Kidney epithelial cell (primary cell): ENCODE data around the gene DBNL. TPM values are rescaled to one million over a fixed set of nuclear protein-coding genes. Genes with fewer than 3 reads are reported as not detected.

ENCODE experiments used
- DNase-seq: peaks from one replicate; pipeline ENCODE4 v3.0.0-alpha.2; 2010; ENCODE audit warnings: low read depth
- H3K27me3 ChIP-seq: 2 replicates; pipeline ENCODE4 v1.6.0; 2011; ENCODE audit warnings: low read length; ENCODE audit not compliant: control insufficient read depth, insufficient read depth
- H3K36me3 ChIP-seq: 2 replicates; pipeline ENCODE4 v1.5.1; 2011; ENCODE audit warnings: low read length; ENCODE audit not compliant: control insufficient read depth, insufficient read depth
- H3K4me3 ChIP-seq: 2 replicates; pipeline ENCODE4 v1.5.1; 2011; ENCODE audit warnings: low read depth, mild to moderate bottlenecking, control low read depth, low read length
- total RNA-seq: library from RNA; depleted of rRNA; stranded (reverse); fragments of >200 nt; gene quantifications from 2 replicates; pipeline ENCODE4 v1.2.3, GENCODE V29; 2015
- TF ChIP-seq, protein P1 (sequence below): IDR thresholded peaks from 2 replicates; pipeline ENCODE4 v1.5.1; 2011; ENCODE audit warnings: mild to moderate bottlenecking, moderate library complexity, low read length, control low read depth, inconsistent platforms; ENCODE audit not compliant: insufficient read depth, poor library complexity, severe bottlenecking

DBNL gene
- total RNA-seq, 1 donor from 2014 or later = 120 TPM

DNA sequence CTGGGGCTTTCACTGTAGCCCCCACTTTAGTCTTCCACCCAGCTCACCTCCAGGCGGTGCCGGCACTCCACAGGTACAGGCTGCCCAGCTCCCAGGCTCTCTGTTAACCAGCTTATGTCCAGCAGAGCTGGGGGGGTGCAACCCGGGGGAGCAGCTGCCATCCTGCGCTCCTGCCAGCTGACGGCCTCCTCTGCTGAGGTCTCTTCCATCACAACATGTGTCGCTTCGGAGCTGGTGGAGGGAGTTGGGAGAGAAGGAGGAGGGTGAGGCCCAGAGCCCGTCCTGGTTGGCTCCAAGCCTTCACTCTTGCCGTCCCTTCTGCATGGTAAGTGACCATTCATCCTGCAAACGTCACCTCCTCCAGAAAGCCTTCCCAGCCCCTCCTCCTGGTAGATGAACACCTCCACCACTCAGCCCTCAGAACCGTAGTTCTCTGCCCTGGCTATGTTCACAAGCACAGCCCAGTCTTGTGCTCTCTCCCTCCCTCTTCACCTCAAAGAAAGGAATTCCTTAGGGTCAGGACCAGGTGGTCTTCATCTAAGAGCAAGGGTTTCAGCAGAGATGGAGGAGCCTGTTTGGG lies 36.3 kb downstream of the DBNL start:
- Histone ChIP-seq H3K4me3 (no peak overlapping the region), H3K27me3 (no peaks in the 10 kb centered on the region), H3K36me3 (peaks cover 4% of the 10 kb centered on the region)
- DNase-seq = no peak
- TF ChIP-seq, protein P1, sequence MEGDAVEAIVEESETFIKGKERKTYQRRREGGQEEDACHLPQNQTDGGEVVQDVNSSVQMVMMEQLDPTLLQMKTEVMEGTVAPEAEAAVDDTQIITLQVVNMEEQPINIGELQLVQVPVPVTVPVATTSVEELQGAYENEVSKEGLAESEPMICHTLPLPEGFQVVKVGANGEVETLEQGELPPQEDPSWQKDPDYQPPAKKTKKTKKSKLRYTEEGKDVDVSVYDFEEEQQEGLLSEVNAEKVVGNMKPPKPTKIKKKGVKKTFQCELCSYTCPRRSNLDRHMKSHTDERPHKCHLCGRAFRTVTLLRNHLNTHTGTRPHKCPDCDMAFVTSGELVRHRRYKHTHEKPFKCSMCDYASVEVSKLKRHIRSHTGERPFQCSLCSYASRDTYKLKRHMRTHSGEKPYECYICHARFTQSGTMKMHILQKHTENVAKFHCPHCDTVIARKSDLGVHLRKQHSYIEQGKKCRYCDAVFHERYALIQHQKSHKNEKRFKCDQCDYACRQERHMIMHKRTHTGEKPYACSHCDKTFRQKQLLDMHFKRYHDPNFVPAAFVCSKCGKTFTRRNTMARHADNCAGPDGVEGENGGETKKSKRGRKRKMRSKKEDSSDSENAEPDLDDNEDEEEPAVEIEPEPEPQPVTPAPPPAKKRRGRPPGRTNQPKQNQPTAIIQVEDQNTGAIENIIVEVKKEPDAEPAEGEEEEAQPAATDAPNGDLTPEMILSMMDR = no peak

DNA sequence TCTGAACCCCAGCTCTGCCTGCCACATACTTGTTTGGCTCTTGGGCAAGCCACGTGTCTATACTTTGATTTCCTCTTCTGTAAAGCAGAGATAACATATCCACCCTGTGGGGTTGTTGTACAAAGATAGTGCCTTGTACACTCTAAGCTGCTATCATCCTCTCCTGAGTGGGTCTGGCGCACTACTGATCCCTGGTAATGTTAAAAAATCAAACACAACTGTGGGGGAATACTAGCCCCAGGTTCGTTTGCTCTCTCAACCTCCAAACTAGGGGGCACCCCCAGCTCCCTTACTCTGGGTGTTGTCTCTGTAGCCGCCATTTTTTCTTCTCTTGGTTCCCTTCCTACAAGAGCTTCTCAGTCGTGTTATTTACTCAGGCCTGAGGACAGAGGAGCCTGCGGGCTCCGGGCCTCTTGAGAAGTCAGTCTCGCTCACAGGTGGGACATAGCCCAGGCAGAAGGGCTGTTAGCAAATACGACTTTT lies 36.8 kb downstream of the DBNL start:
- no peaks in the 10 kb centered on the region for H3K27me3 ChIP-seq
- DNase-seq = no peak
- TF ChIP-seq, protein P1 = no peak
- H3K4me3 ChIP-seq = peak overlapping the region; percentile 18
- peaks cover 2% of the 10 kb centered on the region for H3K36me3 ChIP-seq

DNA sequence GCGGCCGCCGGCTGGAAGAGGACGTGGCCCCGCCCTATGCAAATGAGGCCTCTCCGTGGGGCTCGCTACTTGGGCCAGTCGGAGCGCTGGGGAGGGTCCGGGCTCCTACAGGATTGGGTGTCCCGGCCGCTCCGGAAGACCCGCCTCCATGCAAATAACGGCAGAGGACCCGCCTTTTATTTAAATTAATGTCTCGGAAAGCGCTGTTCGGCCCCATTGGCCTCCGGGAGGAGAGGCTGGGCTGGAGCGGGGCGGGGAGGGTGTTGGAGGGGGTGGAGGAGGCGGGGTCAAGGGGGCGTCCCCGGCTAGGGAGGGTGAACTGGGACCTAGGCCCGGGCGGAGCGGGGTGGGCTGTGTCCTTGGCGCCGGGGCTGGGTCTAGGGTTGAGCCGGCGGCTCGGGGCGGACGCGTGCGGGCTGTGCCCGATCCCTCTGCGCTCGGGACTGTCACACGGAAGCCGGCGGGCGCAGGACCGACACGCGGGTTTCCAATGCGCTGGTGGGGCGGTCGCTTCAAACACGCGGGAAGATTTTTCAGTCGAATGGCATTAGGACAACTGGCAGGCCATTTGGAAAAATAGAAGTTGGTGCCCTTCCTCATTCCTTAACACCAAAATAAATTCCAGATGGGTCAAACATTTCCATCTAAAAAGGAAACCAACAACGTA lies 38.2 kb downstream of the DBNL start:
- peak overlapping the region; percentile 58 for H3K4me3 ChIP-seq
- TF ChIP-seq, protein P1 = no peak

DNA sequence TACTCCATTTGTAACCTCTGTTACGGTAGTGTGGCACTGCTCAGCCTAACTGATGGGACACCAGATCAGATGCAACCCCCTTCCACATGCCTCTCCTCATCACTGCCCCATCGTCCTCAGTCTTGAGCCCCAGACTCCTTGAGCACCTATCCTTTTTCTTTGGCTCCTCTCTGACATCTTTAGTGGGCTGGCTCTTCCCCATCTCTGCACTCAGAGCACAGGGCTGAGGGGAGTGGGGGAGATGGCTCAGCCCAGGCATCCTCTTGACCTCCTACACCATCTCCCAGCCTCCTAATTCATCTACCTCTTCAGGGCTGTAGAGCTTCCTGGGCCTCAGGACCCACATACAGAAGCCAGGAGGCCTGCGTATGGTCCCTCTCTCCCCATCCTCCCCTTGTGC lies 39.3 kb downstream of the DBNL start:
- DNase-seq = no peak
- TF ChIP-seq, protein P1 = no peak
- Histone ChIP-seq H3K36me3 (no peaks in the 10 kb centered on the region), H3K4me3 (no peak overlapping the region), H3K27me3 (no peaks in the 10 kb centered on the region)

More for the DNA sequence above, 38.2 kb downstream of the DBNL start:
- Histone ChIP-seq H3K27me3 (no peaks in the 10 kb centered on the region), H3K36me3 (no peaks in the 10 kb centered on the region)
- DNase-seq = peak; percentile 93

DNA sequence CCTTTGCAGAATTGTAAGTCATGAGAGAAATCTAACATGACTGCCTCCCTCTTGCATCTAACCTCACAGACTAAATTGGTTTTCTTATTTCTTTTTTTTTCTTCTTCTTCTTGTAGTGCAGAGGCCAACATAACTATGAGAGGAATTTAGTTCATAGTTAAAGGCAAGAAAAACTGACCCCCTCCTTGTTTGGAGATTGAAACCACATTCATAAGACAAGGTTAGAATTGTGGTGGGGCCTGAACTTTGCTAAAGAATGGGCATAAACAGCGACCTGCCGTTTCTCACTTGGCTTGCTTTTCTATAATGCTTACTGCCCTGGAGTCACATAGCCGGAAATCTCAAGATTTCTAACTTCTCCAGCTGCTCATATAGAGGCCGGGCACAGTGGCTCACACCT lies 40.2 kb downstream of the DBNL start:
- H3K4me3 ChIP-seq = no peak overlapping the region
- TF ChIP-seq, protein P1 = no peak
- no peak for DNase-seq
- H3K27me3 ChIP-seq = no peaks in the 10 kb centered on the region
- no peaks in the 10 kb centered on the region for H3K36me3 ChIP-seq
